Cardiac atrium fibroblast (primary cell): ENCODE measurements around the gene NECAB3. TPM values are rescaled to one million over a fixed set of nuclear protein-coding genes. Genes with fewer than 3 reads are reported as not detected.

Source experiments
- total RNA-seq: library from RNA; depleted of rRNA; stranded (reverse); fragments of >200 nt; gene quantifications from 2 replicates; pipeline ENCODE4 v1.2.3, GENCODE V29; 2015

Gene NECAB3
- 23.3 and 47.5 TPM in 2 replicates for total RNA-seq

DNA sequence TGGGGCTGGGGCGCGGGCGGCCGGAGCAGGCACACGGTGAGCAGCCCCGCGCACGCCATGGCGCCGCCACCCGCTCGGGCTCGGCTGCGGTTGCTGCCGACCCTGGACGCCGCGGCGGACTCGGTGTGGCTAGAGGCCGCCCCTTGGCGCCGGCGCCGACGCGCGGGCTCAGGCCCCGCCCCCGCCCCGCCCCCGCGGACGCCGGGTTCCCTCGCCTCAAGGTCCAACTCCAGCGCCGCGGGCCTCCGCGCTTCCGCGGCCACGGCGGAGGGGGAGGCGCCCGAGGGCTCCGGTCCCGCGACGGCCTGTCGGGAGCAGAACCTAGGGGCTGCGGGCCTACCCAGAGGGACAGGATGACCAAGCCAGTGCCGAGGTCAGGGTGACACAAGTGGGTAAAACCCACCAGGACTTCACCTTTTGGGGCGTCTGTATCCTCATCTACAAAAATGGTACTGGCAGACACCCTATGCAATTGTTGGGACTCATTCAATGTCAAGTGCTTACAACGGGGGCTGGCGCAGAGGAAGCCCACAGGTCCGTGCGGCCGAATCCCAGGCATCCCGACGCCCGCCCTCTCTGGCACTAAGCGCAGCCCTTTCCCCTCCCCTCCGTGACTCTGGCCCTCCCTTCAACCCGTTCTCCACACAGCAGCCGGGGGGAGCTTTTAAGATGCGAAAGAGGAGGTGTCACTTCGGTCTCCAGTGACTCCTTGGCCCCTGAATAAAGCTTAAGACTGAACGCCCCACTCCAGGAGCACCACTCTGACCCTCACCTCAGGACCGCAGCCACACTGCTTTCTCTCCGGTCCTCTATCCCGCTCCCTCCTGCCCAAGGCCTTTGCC is at the start of gene NECAB3:
Gene NECAB3, minus strand, starts transcription at position 135 of the 842 bp plus-strand sequence. Its CDS starts 76 bp downstream, at position 59.

DNA sequence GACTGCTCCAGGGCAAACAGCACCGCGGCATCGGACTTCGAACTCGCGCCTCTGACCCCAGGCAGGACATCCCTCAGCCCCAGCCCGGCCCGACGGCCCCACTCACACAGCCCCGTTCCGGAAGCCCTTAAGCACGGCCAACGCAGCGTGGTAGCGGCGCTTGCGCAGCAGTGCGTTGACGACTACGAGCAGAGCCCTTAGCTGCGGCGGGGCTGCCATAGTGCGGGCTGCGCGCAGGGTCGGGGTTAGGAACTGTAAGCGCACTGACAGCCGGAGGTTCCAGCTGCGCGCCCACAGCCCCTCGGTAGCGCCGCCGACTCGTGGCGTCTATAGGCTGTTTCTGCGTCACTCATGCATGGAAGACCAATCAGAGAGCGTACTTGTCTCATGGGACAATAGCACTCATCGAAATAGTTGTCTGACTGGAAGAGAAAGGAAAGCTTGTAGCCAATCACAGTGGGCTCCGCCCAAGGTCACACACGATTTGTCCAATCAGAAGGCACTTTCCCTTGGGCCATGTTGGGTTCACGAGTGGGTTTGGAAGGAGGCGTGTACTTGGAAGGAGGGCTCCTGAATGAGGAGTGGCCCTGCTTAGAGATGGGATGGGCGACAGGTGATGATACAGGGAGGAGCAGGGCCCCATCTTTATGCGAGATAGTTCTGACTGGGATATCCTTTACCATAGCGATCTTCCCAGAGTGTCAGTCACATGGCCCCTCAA is 45.9 kb upstream of the NECAB3 start, which contains the start of gene PXMP4:
Gene PXMP4, minus strand, starts transcription at position 322 of the 721 bp plus-strand sequence. Its CDS starts 103 bp downstream, at position 219.

GRCh38 chr20:33686100-33686983 is 12.1 kb upstream of the NECAB3 start, which contains the start of gene E2F1:
E2F1 (minus strand) TSS chr20:33686385; CDS start chr20:33686264, 121 bp downstream.

GRCh38 chr20:33666293-33667244 is 7.7 kb downstream of the NECAB3 start, which contains the start of gene ACTL10:
ACTL10 (plus strand) TSS chr20:33666943; CDS start chr20:33667498, 555 bp downstream.

DNA sequence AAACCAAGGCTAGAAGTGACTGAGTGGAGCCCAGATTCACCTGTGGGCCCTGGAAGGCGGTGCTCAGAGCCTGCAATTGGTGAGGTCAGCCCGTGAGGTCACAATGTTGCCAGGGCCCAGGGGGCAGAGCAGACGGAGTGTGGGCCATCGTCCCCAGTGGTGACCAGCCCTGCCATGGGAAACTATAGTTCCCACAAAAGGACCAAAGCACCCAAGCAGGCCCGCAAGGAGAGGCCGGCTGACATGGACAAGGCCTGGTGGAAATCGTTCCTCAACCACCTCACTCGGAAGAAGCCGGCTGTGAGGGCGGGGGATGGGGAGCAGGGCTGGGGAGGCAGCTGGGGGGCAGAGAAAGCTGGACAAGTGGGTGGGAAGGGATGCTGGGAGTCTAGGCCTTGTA is 12.1 kb downstream of the NECAB3 start, which contains the start of gene C20orf144:
Gene C20orf144, plus strand, starts transcription at position 156 of the 400 bp plus-strand sequence. Its CDS starts 19 bp downstream, at position 175.

Other genes with a start within 250 kb of the NECAB3 start
- 28.2 TPM in 2 replicates for gene SNTA1, start 230.7 kb downstream of the NECAB3 start, total RNA-seq
- gene CBFA2T2, start 184.3 kb downstream of the NECAB3 start, total RNA-seq, result 3.2 and 3.6 TPM in 2 replicates
- gene C20orf144, start 12.1 kb downstream of the NECAB3 start, total RNA-seq, result not detected in 2 replicates
- gene ACTL10, start 7.5 kb downstream of the NECAB3 start, total RNA-seq, result 2.4 and 4.5 TPM in 2 replicates
- 2.3 and 5.2 TPM in 2 replicates for gene E2F1, start 12.0 kb upstream of the NECAB3 start, total RNA-seq
- gene PXMP4, start 45.9 kb upstream of the NECAB3 start, total RNA-seq, result 2.9 and 3.2 TPM in 2 replicates
- gene ZNF341, start 57.6 kb upstream of the NECAB3 start, total RNA-seq, result 0.54 and 1.1 TPM in 2 replicates
- gene CHMP4B, start 136.9 kb upstream of the NECAB3 start, total RNA-seq, result 37.7 and 41.2 TPM in 2 replicates